A673 (cell line): ENCODE data around the gene GJC2.

Experiments
- CTCF ChIP-seq: fragments of 300-800, 200-600 bp; sonication (generic); conservative IDR thresholded peaks from 2 replicates; pipeline ENCODE4 v1.5.1; 2017; ENCODE audit warnings: low read depth, mild to moderate bottlenecking, antibody characterized with exemption, low read length, moderate library complexity, mixed read lengths
- EZH2 ChIP-seq: fragments of 200-600 bp; sonication (generic); IDR thresholded peaks from 2 replicates; pipeline ENCODE4 v1.6.1; 2017; ENCODE audit warnings: borderline replicate concordance, low read depth, mild to moderate bottlenecking, mixed read lengths, antibody characterized with exemption, low read length; ENCODE audit not compliant: poor library complexity, severe bottlenecking

DNA sequence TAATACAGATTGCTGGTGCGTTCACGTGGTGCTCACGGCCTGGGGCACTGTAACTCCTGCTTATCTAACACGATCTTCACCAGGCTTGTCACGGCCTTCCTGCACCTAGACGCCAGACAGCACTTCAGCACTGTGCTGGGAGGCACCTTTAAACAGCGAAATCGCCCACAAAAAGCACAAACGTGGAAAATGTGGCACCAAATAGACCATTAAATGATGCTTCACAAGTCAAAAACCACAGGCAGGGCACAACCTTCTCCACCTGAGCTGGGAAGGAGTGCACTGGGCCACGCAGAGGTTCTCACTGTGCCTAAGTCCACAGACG, 35.9 kb downstream of the GJC2 start:
- TF ChIP-seq CTCF (no peak), EZH2 (no peak)
